DND-41 (cell line): Measurements from ENCODE around the gene GUCA1C.

Experiments
- EZH2 ChIP-seq: IDR thresholded peaks from 3 replicates; pipeline ENCODE4 v1.6.1; 2012; ENCODE audit warnings: borderline replicate concordance, low read depth, mild to moderate bottlenecking, moderate library complexity, low read length, inconsistent platforms; ENCODE audit not compliant: severe bottlenecking
- TF ChIP-seq, protein P1 (sequence below): IDR thresholded peaks from 2 replicates; pipeline ENCODE4 v1.5.1; 2012; ENCODE audit warnings: borderline replicate concordance, low read length, moderate library complexity, mild to moderate bottlenecking; ENCODE audit not compliant: poor library complexity, severe bottlenecking; ENCODE audit errors: extremely low read depth

GRCh38 chr3:108998436-108998835, 44.8 kb upstream of the GUCA1C start:
- TF ChIP-seq EZH2 = no peak
- TF ChIP-seq, protein P1, sequence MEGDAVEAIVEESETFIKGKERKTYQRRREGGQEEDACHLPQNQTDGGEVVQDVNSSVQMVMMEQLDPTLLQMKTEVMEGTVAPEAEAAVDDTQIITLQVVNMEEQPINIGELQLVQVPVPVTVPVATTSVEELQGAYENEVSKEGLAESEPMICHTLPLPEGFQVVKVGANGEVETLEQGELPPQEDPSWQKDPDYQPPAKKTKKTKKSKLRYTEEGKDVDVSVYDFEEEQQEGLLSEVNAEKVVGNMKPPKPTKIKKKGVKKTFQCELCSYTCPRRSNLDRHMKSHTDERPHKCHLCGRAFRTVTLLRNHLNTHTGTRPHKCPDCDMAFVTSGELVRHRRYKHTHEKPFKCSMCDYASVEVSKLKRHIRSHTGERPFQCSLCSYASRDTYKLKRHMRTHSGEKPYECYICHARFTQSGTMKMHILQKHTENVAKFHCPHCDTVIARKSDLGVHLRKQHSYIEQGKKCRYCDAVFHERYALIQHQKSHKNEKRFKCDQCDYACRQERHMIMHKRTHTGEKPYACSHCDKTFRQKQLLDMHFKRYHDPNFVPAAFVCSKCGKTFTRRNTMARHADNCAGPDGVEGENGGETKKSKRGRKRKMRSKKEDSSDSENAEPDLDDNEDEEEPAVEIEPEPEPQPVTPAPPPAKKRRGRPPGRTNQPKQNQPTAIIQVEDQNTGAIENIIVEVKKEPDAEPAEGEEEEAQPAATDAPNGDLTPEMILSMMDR = no peak
